Hematopoietic multipotent progenitor cell (in vitro differentiated cells): ENCODE data around the gene SLC2A4RG. TPM values are rescaled to one million over a fixed set of nuclear protein-coding genes. Genes with fewer than 3 reads are reported as not detected.
"Not testable (repeated sequence)": the region's sequence is repeated elsewhere in the genome, so short reads cannot be mapped to it uniquely, and the experiment has no call there.

Source experiments
- DNase-seq, 3 donors: peaks; one replicate each; pipeline ENCODE4 v3.0.0-alpha.2; 2011 to 2015; ENCODE audit warnings: low read depth in 2 of 3, low spot score in 2 of 3
- total RNA-seq: library from RNA; depleted of rRNA; stranded (reverse); fragments of >200 nt; gene quantifications from one replicate; pipeline ENCODE4 v1.2.3, GENCODE V29; 2012

Gene SLC2A4RG
- total RNA-seq, 1 donor: 14.3 TPM

- DNase-seq: no peak
These were observed 28.4 kb upstream of the SLC2A4RG start for GRCh38 chr20:63711085-63711645.

GRCh38 chr20:63712191-63712590, 27.4 kb upstream of the SLC2A4RG start:
- no peak for DNase-seq

- no peak for DNase-seq
These were observed 24.7 kb upstream of the SLC2A4RG start for GRCh38 chr20:63714858-63715257.

- DNase-seq: no peak
These were observed 20.6 kb upstream of the SLC2A4RG start for GRCh38 chr20:63718996-63719395.

DNA sequence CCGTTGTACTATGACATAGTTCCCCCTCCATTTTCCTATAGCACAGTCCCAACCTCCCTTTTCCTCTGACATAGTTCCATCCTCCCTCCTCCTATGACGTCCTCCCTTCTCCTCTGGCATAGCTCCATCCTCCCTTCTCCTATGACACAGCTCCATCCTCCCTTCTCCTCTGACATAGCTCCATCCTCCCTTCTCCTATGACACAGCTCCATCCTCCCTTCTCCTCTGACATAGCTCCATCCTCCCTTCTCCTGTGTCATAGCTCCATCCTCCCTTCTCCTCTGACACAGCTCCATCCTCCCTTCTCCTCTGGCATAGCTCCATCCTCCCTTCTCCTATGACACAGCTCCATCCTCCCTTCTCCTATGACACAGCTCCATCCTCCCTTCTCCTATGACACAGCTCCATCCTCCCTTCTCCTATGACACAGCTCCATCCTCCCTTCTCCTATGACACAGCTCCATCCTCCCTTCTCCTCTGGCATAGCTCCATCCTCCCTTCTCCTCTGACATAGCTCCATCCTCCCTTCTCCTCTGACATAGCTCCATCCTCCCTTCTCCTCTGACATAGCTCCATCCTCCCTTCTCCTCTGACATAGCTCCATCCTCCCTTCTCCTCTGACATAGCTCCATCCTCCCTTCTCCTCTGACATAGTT, 16.5 kb upstream of the SLC2A4RG start:
- not testable (repeated sequence) for DNase-seq

DNA sequence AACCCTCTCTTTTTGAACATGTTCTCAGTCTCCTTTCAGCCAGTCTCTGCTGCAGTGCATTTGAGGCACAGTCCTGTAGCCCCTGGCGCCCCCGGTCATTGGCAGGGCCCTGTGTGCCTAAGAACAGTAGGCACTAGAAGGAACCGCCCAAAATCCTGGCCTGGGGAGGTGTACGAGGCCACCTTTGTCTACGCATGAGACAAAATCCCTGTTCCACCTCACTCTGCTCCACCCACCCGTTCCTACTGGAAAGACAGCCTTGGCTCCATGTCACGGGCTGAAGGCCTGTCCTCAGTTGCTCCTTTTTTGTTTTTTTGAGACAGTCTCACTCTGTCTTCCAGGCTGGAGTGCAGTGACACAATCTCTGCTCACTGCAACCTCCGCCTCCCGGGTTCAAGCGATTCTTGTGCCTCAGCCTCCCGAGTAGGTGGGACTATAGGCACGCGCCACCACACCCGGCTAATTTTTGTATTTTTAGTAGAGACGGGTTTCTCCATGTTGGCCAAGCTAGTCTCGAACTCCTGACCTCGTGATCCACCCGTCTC, 9.3 kb upstream of the SLC2A4RG start:
- not testable (repeated sequence) for DNase-seq

DNA sequence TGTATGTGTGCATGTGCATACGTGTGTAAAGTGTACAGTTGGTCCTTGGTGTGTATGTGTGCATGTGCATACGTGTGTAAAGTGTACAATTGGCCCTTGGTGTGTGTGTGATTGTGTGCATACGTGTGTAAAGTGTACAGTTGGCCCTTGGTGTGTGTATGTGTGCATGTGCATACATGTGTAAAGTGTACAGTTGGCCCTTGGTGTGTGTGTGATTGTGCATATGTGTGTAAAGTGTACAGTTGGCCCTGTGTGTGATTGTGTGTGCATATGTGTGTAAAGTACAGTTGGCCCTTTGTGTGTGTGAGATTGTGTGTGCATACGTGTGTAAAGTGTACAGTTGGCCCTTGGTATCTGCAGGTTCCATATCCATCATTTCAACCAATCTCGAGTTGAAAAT, 8.2 kb upstream of the SLC2A4RG start:
- DNase-seq: no peak

DNA sequence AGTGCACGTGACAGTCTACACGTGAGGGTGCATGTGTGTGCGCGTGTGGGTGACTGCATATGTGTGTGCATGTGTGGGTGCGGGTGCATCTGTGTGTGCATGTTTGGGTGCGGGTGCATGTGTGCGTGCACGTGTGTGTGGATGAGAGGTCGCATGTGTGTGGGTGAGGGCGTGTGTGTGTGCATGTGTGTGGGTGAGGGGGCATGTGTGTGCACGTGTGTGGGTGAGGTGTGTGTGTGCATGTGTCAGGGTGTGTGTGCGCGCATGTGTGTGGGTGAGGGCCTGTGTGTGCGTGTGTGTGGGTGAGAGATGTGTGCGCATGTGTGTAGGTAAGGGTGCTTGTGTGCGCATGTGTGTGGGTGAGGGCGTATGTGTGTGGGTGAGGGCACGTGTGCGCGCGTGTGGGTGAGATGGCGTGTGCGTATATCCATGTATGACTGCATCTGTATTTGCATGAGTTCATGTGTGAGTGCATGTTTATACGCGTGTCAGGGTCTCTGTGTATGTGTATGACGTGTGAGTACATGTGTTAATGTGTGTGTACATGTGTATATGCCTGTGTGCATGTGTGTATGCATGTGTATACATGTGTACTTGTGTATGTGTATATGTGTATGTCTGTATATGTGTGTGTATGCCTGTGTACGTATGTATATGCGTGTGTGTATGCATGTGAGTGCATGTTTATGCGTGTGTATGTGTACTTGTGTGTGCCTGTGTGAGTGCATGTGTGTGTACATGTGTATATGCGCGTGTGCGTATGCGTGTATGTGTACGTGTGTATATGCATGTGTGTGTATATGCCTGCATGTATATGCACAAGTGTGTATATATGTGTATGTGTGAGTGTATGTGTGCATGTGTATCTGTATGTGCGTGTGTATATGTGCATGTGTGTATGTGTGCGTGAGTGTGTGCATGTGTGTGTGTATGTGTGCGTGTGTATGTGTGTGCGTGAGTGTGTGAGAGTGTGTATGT, 7.2 kb upstream of the SLC2A4RG start:
- DNase-seq: no peak

DNA sequence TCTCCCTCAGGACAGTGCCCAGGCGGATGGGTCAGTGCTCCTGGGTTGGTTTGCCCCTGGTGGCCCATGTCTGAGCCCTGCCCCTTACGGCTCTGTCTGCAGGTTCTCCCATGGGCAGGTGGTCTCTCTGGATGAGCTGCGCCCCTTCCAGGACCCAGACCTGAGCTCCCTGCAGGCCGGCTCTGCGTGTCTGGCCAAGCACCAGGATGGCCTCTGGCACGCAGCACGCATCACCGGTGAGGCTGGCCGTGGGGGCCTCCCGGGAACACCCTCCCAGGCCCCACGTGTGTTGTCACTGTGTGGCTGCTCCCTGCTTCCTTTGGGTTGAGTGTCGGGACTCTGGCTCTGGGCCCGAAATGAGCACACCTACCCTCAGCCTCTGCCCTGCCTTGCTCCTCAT, 6.5 kb upstream of the SLC2A4RG start:
- DNase-seq: no peak

GRCh38 chr20:63733579-63734081, 5.9 kb upstream of the SLC2A4RG start:
- no peak for DNase-seq

DNA sequence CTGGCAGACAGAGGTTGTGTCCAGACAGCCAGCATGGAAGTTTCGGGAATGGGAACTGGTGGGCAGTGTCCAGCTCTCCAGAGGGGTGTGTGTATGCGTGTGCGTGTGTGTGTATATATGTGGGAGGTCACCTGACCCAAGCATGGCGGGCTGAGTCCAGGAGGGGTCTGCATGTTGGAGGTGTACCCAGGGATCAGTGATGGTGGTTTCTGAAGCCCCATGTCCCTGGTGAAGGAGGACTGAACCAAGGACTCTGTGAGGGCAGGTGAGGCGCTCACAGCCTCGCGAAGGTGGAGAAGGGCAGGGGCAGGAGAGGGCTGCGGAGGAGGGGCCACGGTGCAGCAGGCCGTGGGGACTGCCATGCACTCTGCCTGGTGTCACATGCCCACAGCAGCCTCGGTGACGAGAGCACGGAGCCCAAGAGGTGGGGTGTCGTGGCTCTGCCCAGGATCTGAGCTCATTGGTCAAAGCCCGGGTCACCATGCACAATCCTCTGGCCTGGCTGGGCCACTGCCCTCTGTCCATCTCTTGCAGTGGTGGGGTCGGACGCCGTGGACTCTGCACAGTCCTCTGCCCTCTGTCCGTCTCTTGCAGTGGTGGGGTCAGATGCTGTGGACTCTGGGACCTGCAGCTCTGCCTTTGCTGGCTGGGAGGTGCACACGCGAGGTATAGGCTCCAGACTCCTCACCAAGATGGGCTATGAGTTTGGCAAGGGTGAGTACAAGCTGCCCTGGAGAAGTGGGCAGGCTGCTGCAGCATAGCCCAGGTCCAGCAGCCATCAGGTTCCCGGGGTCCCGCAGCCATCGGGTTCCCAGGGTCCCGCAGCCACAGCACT, 5.2 kb upstream of the SLC2A4RG start:
- DNase-seq: no peak

DNA sequence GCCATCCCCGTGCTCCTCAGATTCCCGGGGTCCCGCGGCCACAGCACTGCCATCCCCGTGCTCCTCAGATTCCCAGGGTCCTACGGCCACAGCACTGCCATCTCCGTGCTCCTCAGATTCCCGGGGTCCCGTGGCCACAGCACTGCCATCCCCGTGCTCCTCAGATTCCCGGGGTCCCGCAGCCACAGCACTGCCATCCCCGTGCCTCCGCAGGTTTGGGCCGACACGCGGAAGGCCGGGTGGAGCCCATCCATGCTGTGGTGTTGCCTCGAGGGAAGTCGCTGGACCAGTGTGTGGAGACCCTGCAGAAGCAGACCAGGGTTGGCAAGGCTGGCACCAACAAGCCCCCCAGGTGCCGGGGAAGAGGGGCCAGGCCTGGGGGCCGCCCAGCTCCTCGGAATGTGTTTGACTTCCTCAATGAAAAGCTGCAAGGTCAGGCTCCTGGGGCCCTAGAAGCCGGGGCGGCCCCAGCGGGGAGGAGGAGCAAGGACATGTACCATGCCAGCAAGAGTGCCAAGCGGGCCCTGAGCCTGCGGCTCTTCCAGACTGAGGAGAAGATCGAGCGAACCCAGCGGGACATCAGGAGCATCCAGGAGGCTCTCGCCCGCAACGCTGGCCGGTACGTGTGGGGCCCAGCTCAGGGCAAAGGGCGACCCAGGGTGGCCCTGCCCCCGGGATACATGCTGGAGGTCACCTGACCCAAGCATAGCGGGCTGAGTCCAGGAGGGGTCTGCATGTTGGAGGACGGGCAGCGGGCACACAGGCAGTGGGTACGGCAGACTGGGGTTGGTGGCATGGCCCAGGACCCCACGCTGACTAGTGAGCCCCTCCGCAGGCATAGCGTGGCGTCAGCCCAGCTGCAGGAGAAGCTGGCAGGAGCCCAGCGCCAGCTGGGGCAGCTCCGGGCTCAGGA, 4.4 kb upstream of the SLC2A4RG start:
- no peak for DNase-seq

- peak in 2 of 3 donors; percentile 43 to 62 for DNase-seq
These were observed 3.5 kb upstream of the SLC2A4RG start, which contains the start of gene LIME1 for GRCh38 chr20:63735859-63736718. TSS of gene LIME1 (plus strand) at chr20:63736664. CDS start at chr20:63737550, 886 bp downstream.

DNA sequence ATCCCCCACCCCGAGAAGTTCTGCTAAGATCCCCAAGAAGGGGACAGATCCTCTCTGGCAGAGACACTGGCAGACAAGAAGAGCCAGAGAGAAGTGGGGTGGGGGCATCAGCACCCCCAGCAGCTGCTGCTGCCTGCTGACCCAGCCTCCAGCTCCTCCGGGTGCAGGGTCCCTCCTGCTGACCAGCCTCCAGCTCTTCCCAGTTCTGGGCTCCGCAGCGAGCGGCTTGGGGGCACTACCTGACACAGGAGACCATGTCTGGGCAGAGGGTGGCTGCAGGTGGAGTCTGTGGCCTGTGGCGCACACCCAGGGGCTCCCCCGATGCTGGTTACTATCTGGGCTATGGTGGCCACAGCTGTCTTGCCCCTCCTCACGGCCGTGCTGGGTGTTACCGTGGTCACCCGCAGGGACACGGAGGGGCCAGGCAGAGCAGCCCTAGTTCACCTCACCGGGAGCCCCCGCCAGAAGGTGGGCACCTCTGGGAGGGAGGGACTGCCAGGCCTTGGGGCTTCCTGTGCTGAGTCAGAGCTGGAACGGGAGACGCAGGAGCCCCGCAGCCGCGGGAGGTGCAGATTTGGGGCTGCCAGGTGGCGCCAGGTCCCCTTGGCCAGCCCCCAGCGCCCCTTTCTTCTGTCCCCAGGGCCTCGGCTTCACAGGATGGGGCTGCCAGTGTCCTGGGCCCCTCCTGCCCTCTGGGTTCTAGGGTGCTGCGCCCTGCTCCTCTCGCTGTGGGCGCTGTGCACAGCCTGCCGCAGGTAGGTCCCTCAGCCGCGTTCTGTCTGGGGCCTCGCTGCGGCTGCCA, 2.5 kb upstream of the SLC2A4RG start:
- DNase-seq: peak; percentile 32 to 51 (median 37)

DNA sequence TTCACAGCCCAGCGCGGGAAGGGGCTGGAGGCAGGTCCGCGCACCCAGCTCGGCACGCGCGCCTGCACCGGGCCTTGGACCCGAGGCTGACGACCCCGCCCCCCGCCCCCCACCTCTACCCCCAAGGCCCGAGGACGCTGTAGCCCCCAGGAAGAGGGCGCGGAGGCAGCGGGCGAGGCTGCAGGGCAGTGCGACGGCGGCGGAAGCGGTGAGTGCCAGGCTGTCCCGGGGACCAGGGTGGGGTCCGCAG, 2.0 kb upstream of the SLC2A4RG start:
- DNase-seq: no peak

DNA sequence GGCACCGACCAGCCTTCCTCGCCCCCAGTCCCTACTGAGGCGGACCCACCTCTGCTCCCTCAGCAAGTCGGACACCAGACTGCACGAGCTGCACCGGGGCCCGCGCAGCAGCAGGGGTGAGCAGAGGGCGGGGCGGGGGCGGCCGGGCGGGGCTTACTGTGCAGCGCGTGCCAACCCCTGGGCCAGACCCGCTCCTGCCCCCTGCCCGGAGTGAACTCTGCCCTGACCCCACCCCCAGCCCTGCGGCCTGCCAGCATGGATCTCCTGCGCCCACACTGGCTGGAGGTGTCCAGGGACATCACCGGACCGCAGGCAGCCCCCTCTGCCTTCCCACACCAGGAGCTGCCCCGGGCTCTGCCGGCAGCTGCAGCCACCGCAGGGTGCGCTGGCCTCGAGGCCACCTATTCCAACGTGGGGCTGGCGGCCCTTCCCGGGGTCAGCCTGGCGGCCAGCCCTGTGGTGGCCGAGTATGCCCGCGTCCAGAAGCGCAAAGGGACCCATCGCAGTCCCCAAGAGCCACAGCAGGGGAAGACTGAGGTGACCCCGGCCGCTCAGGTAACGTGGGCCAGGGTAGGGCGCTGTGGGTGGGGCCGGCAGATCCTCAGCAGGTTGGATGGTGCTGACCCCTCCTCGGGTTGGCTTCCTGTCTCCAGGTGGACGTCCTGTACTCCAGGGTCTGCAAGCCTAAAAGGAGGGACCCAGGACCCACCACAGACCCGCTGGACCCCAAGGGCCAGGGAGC, 1.5 kb upstream of the SLC2A4RG start:
- DNase-seq: no peak

GRCh38 chr20:63738687-63739129, 868 bp upstream of the SLC2A4RG start:
- DNase-seq: peak in 1 of 3 donors; percentile 37
